Measurements from ENCODE around the gene UGT1A4. TPM values are rescaled to one million over a fixed set of nuclear protein-coding genes. Genes with fewer than 3 reads are reported as not detected.

Gene UGT1A4
- not detected for polyA plus RNA-seq (ENCODE audit: low read depth in 6 of 6)

- DNase-seq (no peak), ATAC-seq (ENCODE audit: low read depth in 2 of 2) (no peak)
- no peaks in the 10 kb centered on the region for H3K36me3 Mint-ChIP-seq
- peak within 1 kb of the TSS in 1 of 8 donors; percentile 25 for H3K4me3 Mint-ChIP-seq
- peaks cover 32 to 54% (median 40%) of the 10 kb centered on the region in 3 donors for H3K27me3 Mint-ChIP-seq
- peaks cover 0 to 2% (median 0%) of the 10 kb centered on the region in 7 donors for H3K9me3 Mint-ChIP-seq
- H3K27ac Mint-ChIP-seq: no peak within 1 kb of the TSS
- no peaks in the 10 kb centered on the region for H3K4me1 Mint-ChIP-seq
Measured at GRCh38 chr2:233718552-233718951, at the start of gene UGT1A4. Gene UGT1A4 (plus strand): TSS chr2:233718736. CDS start chr2:233718821, 85 bp downstream.

- H3K9me3 Mint-ChIP-seq: peaks cover 0 to 11% (median 2%) of the 10 kb centered on the region in 7 donors
Measured at GRCh38 chr2:233671290-233672161, 47.0 kb upstream of the UGT1A4 start, which contains the start of gene UGT1A9. Gene UGT1A9 (plus strand): TSS chr2:233671898. CDS start chr2:233671935, 37 bp downstream.

DNA sequence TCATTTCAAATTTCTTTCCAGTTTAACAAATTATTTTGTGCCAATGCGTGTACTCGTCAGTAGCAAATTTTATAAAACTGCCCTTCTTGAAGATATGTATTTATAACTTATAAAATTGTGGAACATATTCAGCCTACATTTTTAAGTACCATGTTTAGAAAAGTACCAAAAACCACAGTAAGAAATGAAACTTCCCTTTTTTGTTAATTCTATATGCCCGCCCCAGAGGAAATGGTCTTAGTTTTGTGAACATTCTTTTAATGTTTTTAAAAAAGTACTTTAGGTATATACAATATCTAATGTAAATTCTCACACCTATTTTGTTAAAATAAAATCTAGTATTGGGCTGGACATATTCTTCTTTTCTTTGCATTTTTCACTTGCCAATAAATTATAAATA is 45.6 kb upstream of the UGT1A4 start:
- no peaks in the 10 kb centered on the region for H3K36me3 Mint-ChIP-seq
- no peak for DNase-seq
- H3K4me3 Mint-ChIP-seq: no peak overlapping the region
- peaks cover 0 to 6% (median 0%) of the 10 kb centered on the region in 3 donors for H3K4me1 Mint-ChIP-seq
- no peak for ATAC-seq (ENCODE audit: low read depth in 2 of 2)
- peaks cover 7 to 32% (median 28%) of the 10 kb centered on the region in 3 donors for H3K27me3 Mint-ChIP-seq
- H3K9me3 Mint-ChIP-seq: peaks cover 0 to 11% (median 2%) of the 10 kb centered on the region in 7 donors
- H3K27ac Mint-ChIP-seq: no peak overlapping the region

More at GRCh38 chr2:233671290-233672161, 47.0 kb upstream of the UGT1A4 start, which contains the start of gene UGT1A9:
- Mint-ChIP-seq H3K4me3 (no peak within 1 kb of the TSS), H3K36me3 (no peaks in the 10 kb centered on the region), H3K27ac (peak within 1 kb of the TSS in 1 of 6 donors; percentile 35), H3K4me1 (peaks cover 0 to 6% (median 0%) of the 10 kb centered on the region in 3 donors), H3K27me3 (peaks cover 11 to 28% (median 24%) of the 10 kb centered on the region in 3 donors)
- ATAC-seq (ENCODE audit: low read depth in 2 of 2): no peak
- no peak for DNase-seq

GRCh38 chr2:233673896-233674295 is 44.6 kb upstream of the UGT1A4 start:
- H3K9me3 Mint-ChIP-seq: peaks cover 0 to 3% (median 0%) of the 10 kb centered on the region in 7 donors
- no peak overlapping the region for H3K4me3 Mint-ChIP-seq
- H3K4me1 Mint-ChIP-seq: peaks cover 0 to 6% (median 0%) of the 10 kb centered on the region in 3 donors
- H3K27ac Mint-ChIP-seq: peak overlapping the region in 1 of 6 donors; percentile 54
- DNase-seq (no peak), ATAC-seq (ENCODE audit: low read depth in 2 of 2) (no peak)
- H3K27me3 Mint-ChIP-seq: peaks cover 0 to 28% (median 24%) of the 10 kb centered on the region in 3 donors
- H3K36me3 Mint-ChIP-seq: no peaks in the 10 kb centered on the region

GRCh38 chr2:233674314-233674713 is 44.2 kb upstream of the UGT1A4 start:
- H3K27me3 Mint-ChIP-seq: peaks cover 0 to 29% (median 24%) of the 10 kb centered on the region in 3 donors
- H3K4me1 Mint-ChIP-seq: peaks cover 0 to 6% (median 0%) of the 10 kb centered on the region in 3 donors
- peak overlapping the region in 1 of 6 donors; percentile 54 for H3K27ac Mint-ChIP-seq
- no peak for DNase-seq
- H3K4me3 Mint-ChIP-seq: no peak overlapping the region
- no peak for ATAC-seq (ENCODE audit: low read depth in 2 of 2)
- H3K9me3 Mint-ChIP-seq: peaks cover 0 to 3% (median 0%) of the 10 kb centered on the region in 7 donors
- H3K36me3 Mint-ChIP-seq: no peaks in the 10 kb centered on the region

DNA sequence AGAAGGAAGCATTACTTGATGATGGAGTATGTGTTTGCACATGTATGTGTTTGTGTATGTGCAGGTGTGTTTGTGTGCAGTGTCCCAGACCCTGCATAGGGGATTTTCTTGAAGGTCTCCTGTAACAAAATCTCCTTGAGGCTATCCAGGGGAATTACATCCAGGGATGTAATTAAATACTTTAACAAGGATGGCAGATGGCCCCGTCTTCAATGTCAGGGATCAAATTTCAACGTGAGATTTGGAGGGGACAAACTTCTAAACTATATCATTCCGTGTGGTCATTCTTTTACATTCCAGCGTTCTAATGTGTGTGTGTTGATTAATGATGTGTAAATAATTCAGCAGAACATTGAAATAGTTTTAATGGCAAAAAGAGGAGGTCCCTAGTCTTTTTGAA is 43.5 kb upstream of the UGT1A4 start:
- no peaks in the 10 kb centered on the region for H3K36me3 Mint-ChIP-seq
- no peak overlapping the region for H3K4me3 Mint-ChIP-seq
- no peak for ATAC-seq (ENCODE audit: low read depth in 2 of 2)
- no peak for DNase-seq
- H3K4me1 Mint-ChIP-seq: peaks cover 0 to 6% (median 0%) of the 10 kb centered on the region in 3 donors
- peaks cover 0 to 3% (median 0%) of the 10 kb centered on the region in 7 donors for H3K9me3 Mint-ChIP-seq
- H3K27ac Mint-ChIP-seq: no peak overlapping the region
- H3K27me3 Mint-ChIP-seq: peaks cover 5 to 36% (median 23%) of the 10 kb centered on the region in 3 donors

GRCh38 chr2:233676046-233676445 is 42.5 kb upstream of the UGT1A4 start:
- no peak overlapping the region for H3K4me3 Mint-ChIP-seq
- H3K27me3 Mint-ChIP-seq: peaks cover 5 to 34% (median 12%) of the 10 kb centered on the region in 3 donors
- ATAC-seq (ENCODE audit: low read depth in 2 of 2): no peak

GRCh38 chr2:233679196-233679595 is 39.3 kb upstream of the UGT1A4 start:
- no peak overlapping the region for H3K27ac Mint-ChIP-seq
- H3K27me3 Mint-ChIP-seq: peaks cover 5 to 23% (median 5%) of the 10 kb centered on the region in 3 donors
- DNase-seq (no peak), ATAC-seq (ENCODE audit: low read depth in 2 of 2) (no peak)
- H3K9me3 Mint-ChIP-seq: no peaks in the 10 kb centered on the region
- H3K4me3 Mint-ChIP-seq: no peak overlapping the region
- H3K4me1 Mint-ChIP-seq: peaks cover 0 to 20% (median 13%) of the 10 kb centered on the region in 3 donors
- no peaks in the 10 kb centered on the region for H3K36me3 Mint-ChIP-seq

More at GRCh38 chr2:233676046-233676445, 42.5 kb upstream of the UGT1A4 start:
- Mint-ChIP-seq H3K36me3 (no peaks in the 10 kb centered on the region), H3K9me3 (peaks cover 0 to under 1% (median 0%) of the 10 kb centered on the region in 7 donors), H3K4me1 (peaks cover 0 to 6% (median 0%) of the 10 kb centered on the region in 3 donors), H3K27ac (no peak overlapping the region)
- no peak for DNase-seq

- DNase-seq (no peak), ATAC-seq (ENCODE audit: low read depth in 2 of 2) (no peak)
- Mint-ChIP-seq H3K36me3 (no peaks in the 10 kb centered on the region), H3K9me3 (no peaks in the 10 kb centered on the region), H3K4me3 (no peak overlapping the region), H3K4me1 (peaks cover 0 to 20% (median 13%) of the 10 kb centered on the region in 3 donors), H3K27ac (no peak overlapping the region), H3K27me3 (peaks cover 5 to 23% (median 5%) of the 10 kb centered on the region in 3 donors)
Measured at GRCh38 chr2:233680361-233681045, 38.0 kb upstream of the UGT1A4 start.

DNA sequence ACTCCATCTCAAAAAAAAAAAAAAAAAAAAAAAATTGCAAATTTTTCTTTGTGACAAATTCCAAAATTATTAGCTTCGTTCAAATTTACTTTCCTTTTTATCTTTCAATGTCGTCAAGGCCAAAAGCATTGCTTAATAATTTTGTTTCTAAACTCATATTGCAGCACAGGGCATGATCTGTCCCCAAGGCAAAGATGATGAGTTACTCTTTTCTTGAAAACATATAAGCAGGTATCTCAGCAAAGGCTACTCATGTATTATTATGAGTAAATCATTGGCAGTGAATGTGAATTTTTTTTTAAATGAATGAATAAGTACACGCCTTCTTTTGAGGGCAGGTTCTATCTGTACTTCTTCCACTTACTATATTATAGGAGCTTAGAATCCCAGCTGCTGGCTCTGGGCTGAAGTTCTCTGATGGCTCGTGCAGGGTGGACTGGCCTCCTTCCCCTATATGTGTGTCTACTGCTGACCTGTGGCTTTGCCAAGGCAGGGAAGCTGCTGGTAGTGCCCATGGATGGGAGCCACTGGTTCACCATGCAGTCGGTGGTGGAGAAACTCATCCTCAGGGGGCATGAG is 36.9 kb upstream of the UGT1A4 start, which contains the start of gene UGT1A7:
Gene UGT1A7, plus strand, starts transcription at position 381 of the 579 bp plus-strand sequence. Its CDS starts 37 bp downstream, at position 418.
- peaks cover 5 to 14% (median 5%) of the 10 kb centered on the region in 3 donors for H3K27me3 Mint-ChIP-seq

DNA sequence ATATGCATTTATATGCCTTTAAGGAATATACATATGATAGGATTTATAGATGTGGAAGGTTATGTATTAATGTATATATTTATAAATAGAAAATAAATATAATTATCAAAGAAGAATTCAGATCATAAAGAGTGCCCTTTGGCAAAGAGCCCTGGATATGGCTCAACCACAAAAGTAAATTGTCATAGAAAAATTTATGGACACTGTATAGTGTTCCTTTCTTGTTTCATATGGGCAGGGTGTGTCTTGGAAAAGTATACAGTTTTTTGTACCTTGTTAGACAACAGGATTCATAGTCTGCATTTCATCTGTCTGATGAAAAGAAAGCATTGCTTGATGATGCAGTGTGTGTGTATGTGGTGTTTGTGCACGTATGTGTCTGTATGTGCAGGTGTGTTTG is 33.9 kb upstream of the UGT1A4 start:
- H3K4me1 Mint-ChIP-seq: peaks cover 5 to 26% (median 21%) of the 10 kb centered on the region in 3 donors
- peaks cover 6 to 14% (median 7%) of the 10 kb centered on the region in 3 donors for H3K27me3 Mint-ChIP-seq
- H3K36me3 Mint-ChIP-seq: no peaks in the 10 kb centered on the region
- H3K9me3 Mint-ChIP-seq: no peaks in the 10 kb centered on the region
- no peak overlapping the region for H3K27ac Mint-ChIP-seq
- no peak overlapping the region for H3K4me3 Mint-ChIP-seq
- ATAC-seq (ENCODE audit: low read depth in 2 of 2): no peak
- no peak for DNase-seq

More for the DNA sequence above, 36.9 kb upstream of the UGT1A4 start, which contains the start of gene UGT1A7:
- Mint-ChIP-seq H3K36me3 (no peaks in the 10 kb centered on the region), H3K27ac (peak within 1 kb of the TSS in 1 of 6 donors; percentile 54), H3K4me3 (peak within 1 kb of the TSS in 2 of 8 donors; percentile 9 to 36), H3K4me1 (peaks cover 0 to 20% (median 13%) of the 10 kb centered on the region in 3 donors), H3K9me3 (no peaks in the 10 kb centered on the region)
- no peak for ATAC-seq (ENCODE audit: low read depth in 2 of 2)
- DNase-seq: no peak

GRCh38 chr2:233686928-233687327 is 31.6 kb upstream of the UGT1A4 start:
- Mint-ChIP-seq H3K9me3 (no peaks in the 10 kb centered on the region), H3K27ac (no peak overlapping the region), H3K4me1 (peaks cover 5 to 23% (median 19%) of the 10 kb centered on the region in 3 donors), H3K27me3 (peaks cover 4 to 9% (median 8%) of the 10 kb centered on the region in 3 donors), H3K36me3 (no peaks in the 10 kb centered on the region), H3K4me3 (no peak overlapping the region)
- DNase-seq (no peak), ATAC-seq (ENCODE audit: low read depth in 2 of 2) (no peak)
